HG03378 (cell line): Measurements from ENCODE around the gene ANO10.

Experiments
- ATAC-seq: cut with Tn5 transposase; IDR thresholded peaks from one replicate; pipeline ENCODE4 v1.9.1; 2021; ENCODE audit warnings: mild to moderate bottlenecking, moderate library complexity; ENCODE audit not compliant: unreplicated experiment

Gene ANO10

GRCh38 chr3:43326891-43327581, 294.8 kb downstream of the ANO10 start:
- no peak for ATAC-seq

- ATAC-seq: no peak
Observed at GRCh38 chr3:43323541-43323940, 298.3 kb downstream of the ANO10 start.

GRCh38 chr3:43320288-43320687, 301.5 kb downstream of the ANO10 start:
- ATAC-seq: no peak

- ATAC-seq: no peak
Observed at GRCh38 chr3:43319794-43320193, 302.0 kb downstream of the ANO10 start.

GRCh38 chr3:43319376-43319775, 302.4 kb downstream of the ANO10 start:
- no peak for ATAC-seq

GRCh38 chr3:43317461-43318316, 304.1 kb downstream of the ANO10 start:
- no peak for ATAC-seq

GRCh38 chr3:43316783-43317460, 304.9 kb downstream of the ANO10 start:
- ATAC-seq: no peak
